Measurements from ENCODE around the gene CNBP. TPM values are rescaled to one million over a fixed set of nuclear protein-coding genes. Genes with fewer than 3 reads are reported as not detected.

The CNBP gene
- total and polyA plus RNA-seq, 9 of the 15 experiments (the other 6 are each of a cell fraction or from before 2014, with no cell fraction given), result 284 to 717 (median 412) TPM

- TF ChIP-seq, protein P1, sequence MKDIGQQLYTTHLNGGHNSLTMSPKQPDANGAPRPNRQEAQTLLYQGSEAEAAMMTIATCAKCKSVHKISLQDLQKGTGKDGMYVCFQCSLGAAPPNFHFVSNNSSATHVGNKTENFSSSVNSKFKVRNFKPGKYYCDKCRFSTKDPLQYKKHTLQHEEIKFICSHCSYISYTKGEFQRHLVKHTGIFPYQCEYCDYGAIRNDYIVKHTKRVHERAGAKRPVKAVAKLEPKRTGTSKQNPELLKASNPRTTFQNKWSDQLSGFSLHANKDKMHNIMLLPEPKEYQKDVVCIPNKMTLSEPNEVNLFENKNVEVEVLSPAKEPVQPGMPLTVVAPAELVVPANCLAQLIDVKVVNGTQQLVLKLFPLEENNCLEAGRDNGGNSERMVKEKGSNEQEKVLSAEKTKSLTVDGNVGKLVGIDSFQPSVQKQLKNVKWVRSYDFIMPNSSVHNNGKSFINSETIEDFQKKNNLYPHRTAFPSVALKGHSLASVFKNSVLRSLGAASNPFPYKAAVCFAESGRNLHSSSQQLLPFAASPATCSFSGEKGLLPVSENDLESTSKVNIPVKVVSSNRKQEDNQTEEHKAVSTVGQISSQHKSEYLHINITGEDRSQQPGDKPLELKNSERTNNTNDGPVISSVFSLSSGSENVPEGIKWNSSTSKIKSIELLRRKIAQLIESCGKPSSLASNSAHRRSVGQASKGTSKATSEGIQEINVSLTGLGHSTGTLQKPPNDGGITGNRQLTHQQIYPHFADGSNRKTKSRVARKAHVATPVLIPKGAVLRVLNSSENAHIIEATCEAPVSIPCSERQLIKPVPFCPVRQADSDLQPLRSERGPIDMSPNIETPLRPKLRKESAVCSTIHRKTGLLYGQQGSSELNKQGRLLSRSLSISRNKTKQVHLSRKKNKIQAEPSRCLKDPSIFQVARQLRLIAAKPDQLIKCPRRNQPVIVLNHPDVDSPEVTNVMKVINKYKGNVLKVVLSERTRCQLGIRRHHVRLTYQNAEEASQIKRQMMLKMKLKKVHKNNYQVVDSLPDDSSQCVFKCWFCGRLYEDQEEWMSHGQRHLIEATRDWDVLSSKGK (CRISPR knock-in tag; IDR thresholded peaks at IDR 0.05), result no peak
- no peak for TF ChIP-seq ZKSCAN3 (CRISPR knock-in tag; IDR thresholded peaks at IDR 0.05)
- TF ChIP-seq PYGO2 (tag; IDR thresholded peaks at IDR 0.05), result no peak
- no peak for TF ChIP-seq RUNX1 (IDR thresholded peaks at IDR 0.05; ENCODE audit: low read depth)
- TF ChIP-seq RFX1 (IDR thresholded peaks at IDR 0.05), result no peak
- no peak for TF ChIP-seq FIP1L1 (IDR thresholded peaks at IDR 0.05; ENCODE audit: low read depth, low read length, poor library complexity, severe bottlenecking)
- TF ChIP-seq ILF3 (IDR thresholded peaks at IDR 0.05; ENCODE audit: borderline replicate concordance), result no peak
- no peak for TF ChIP-seq FUS (optimal IDR thresholded peaks at IDR 0.05; ENCODE audit: low read depth, low read length)
- TF ChIP-seq SMAD4 (CRISPR knock-in tag; conservative IDR thresholded peaks at IDR 0.05), result peak; percentile 64; the same call in 1 of the 2 replicates
- TF ChIP-seq, protein P2, sequence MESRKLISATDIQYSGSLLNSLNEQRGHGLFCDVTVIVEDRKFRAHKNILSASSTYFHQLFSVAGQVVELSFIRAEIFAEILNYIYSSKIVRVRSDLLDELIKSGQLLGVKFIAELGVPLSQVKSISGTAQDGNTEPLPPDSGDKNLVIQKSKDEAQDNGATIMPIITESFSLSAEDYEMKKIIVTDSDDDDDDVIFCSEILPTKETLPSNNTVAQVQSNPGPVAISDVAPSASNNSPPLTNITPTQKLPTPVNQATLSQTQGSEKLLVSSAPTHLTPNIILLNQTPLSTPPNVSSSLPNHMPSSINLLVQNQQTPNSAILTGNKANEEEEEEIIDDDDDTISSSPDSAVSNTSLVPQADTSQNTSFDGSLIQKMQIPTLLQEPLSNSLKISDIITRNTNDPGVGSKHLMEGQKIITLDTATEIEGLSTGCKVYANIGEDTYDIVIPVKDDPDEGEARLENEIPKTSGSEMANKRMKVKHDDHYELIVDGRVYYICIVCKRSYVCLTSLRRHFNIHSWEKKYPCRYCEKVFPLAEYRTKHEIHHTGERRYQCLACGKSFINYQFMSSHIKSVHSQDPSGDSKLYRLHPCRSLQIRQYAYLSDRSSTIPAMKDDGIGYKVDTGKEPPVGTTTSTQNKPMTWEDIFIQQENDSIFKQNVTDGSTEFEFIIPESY (CRISPR knock-in tag; IDR thresholded peaks at IDR 0.05), result no peak
- TF ChIP-seq, protein P3, sequence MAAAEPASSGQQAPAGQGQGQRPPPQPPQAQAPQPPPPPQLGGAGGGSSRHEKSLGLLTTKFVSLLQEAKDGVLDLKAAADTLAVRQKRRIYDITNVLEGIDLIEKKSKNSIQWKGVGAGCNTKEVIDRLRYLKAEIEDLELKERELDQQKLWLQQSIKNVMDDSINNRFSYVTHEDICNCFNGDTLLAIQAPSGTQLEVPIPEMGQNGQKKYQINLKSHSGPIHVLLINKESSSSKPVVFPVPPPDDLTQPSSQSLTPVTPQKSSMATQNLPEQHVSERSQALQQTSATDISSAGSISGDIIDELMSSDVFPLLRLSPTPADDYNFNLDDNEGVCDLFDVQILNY (CRISPR knock-in tag; IDR thresholded peaks at IDR 0.05), result no peak
- TF ChIP-seq SMAD1 (IDR thresholded peaks at IDR 0.05; ENCODE audit: low read depth, low read length, partially characterized antibody), result no peak
- TF ChIP-seq ZSCAN32 (CRISPR knock-in tag; IDR thresholded peaks at IDR 0.05), result no peak
- TF ChIP-seq EGR1 (conservative IDR thresholded peaks at IDR 0.05), result no peak
- TF ChIP-seq CREBBP (IDR thresholded peaks at IDR 0.05; ENCODE audit: low read depth, low read length), result no peak
- TF ChIP-seq SMARCA4 (IDR thresholded peaks at IDR 0.05), result no peak
- TF ChIP-seq, protein P4, sequence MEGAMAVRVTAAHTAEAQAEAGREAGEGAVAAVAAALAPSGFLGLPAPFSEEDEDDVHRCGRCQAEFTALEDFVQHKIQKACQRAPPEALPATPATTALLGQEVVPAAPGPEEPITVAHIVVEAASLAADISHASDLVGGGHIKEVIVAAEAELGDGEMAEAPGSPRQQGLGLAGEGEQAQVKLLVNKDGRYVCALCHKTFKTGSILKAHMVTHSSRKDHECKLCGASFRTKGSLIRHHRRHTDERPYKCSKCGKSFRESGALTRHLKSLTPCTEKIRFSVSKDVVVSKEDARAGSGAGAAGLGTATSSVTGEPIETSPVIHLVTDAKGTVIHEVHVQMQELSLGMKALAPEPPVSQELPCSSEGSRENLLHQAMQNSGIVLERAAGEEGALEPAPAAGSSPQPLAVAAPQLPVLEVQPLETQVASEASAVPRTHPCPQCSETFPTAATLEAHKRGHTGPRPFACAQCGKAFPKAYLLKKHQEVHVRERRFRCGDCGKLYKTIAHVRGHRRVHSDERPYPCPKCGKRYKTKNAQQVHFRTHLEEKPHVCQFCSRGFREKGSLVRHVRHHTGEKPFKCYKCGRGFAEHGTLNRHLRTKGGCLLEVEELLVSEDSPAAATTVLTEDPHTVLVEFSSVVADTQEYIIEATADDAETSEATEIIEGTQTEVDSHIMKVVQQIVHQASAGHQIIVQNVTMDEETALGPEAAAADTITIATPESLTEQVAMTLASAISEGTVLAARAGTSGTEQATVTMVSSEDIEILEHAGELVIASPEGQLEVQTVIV (CRISPR knock-in tag; IDR thresholded peaks at IDR 0.05; ENCODE audit: borderline replicate concordance), result no peak
- TF ChIP-seq NCOR1 (IDR thresholded peaks at IDR 0.05), result no peak
- TF ChIP-seq RFX7 (CRISPR knock-in tag; IDR thresholded peaks at IDR 0.05), result no peak
- no peak for TF ChIP-seq EP400 (IDR thresholded peaks at IDR 0.05)
- TF ChIP-seq ZEB2 (IDR thresholded peaks at IDR 0.05), result peak; percentile 87
- TF ChIP-seq CREM (IDR thresholded peaks at IDR 0.05; ENCODE audit: low read depth), result peak; percentile 43; the same call in 1 of the 2 replicates
These were observed 64.2 kb downstream of the CNBP start (continued) for GRCh38 chr3:129119365-129120100.

All from K562 (cell line).